Stimulated activated effector memory CD8-positive, alpha-beta T cell treated with anti-CD3 and anti-CD28 coated beads, Interleukin-12 subunit alpha, Interleukin-12 subunit beta, amount 100 ng/mL, for 72 hours (primary cell): ENCODE measurements around the gene CCDC170.
A peak's percentile ranks its signal among the peaks of the same experiment; 100 is the strongest.

Experiments used
- ATAC-seq: fragments of 150-1000 bp; cut with Tn5 transposase; 2 replicates; pipeline ENCODE4 v1.10.0; 2021
- DNase-seq, 2 donors: peaks; one replicate each; pipeline ENCODE4 v3.0.0; 2021 to 2022; ENCODE audit warnings: low spot score in 2 of 2
- H3K27ac Mint-ChIP-seq: one replicate; pipeline ENCODE4 v1.8.0; 2022; ENCODE audit warnings: mild to moderate bottlenecking, mixed read lengths
- H3K36me3 Mint-ChIP-seq: one replicate; pipeline ENCODE4 v1.8.0; 2022; ENCODE audit warnings: mild to moderate bottlenecking, mixed read lengths
- H3K4me1 Mint-ChIP-seq: one replicate; pipeline ENCODE4 v1.8.0; 2022; ENCODE audit warnings: mixed read lengths
- H3K4me3 Mint-ChIP-seq: one replicate; pipeline ENCODE4 v1.8.0; 2022; ENCODE audit warnings: mild to moderate bottlenecking, mixed read lengths
- H3K9me3 Mint-ChIP-seq: one replicate; pipeline ENCODE4 v1.8.0; 2022; ENCODE audit warnings: mixed read lengths

Gene CCDC170

DNA sequence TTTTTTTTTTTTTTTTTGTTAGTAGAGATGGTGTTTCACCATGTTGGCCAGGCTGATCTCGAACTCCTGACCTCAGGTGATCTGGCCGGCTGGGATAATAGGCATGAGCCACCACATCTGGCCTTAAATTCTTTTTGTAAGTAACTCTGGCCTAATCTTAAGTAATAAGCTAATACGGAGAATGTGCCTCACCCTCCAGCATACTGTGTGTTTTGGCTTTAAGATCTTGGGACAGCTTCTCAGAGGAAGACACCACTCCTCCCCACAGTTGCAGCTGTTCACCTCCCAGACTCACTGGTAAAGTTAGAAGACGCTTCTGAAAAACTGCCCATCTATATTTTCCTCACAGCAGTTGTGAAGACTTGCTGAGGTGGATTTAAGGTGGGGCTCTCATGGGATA lies 120.8 kb downstream of the CCDC170 start:
- H3K27ac Mint-ChIP-seq: no peak overlapping the region
- no peaks in the 10 kb centered on the region for H3K4me1 Mint-ChIP-seq
- ATAC-seq (no peak), DNase-seq (no peak)
- H3K4me3 Mint-ChIP-seq: no peak overlapping the region
- H3K9me3 Mint-ChIP-seq: no peaks in the 10 kb centered on the region
- no peaks in the 10 kb centered on the region for H3K36me3 Mint-ChIP-seq

DNA sequence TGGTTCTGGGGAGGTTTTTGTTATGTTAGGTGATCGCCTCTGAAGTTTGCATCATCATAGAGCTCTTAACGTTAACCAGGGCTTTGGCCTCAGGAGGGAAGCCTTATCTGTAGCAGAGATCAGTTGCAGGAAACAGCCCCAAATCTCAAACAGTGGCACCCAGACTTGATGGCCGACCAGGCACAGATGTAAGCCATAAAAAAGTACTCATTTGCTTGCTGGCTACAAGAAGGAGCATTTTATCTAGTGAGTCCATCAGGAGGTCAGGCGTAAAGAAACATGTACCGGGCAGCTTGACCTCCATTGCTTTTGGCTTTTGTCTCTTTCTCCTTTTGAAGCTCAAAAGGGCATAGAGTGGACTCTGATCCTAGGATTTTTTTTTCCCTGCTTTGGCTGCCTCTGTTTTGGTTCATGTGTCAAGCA lies 122.3 kb downstream of the CCDC170 start:
- Mint-ChIP-seq H3K4me3 (no peak overlapping the region), H3K27ac (no peak overlapping the region), H3K36me3 (no peaks in the 10 kb centered on the region), H3K9me3 (no peaks in the 10 kb centered on the region), H3K4me1 (no peaks in the 10 kb centered on the region)
- DNase-seq: no peak
- ATAC-seq: no peak

DNA sequence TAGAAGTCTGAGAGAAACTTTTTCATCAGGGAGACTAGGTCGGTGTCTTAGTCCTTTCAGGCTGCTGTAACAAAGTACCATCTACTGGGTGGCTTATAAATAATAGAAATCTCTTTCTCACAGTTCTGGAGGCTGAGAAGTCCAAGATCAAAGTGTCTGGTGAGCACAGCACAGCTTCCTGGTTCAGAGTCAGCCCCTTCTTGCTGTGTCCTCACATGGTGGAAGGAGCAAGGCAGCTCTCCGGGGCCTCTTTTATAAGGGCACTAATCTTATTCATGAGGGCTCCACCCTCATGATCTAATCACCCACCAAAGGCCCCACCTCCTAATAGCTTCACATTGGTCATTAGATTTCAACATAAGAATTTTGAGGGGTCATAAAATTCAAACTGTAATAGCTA lies 122.8 kb downstream of the CCDC170 start:
- ATAC-seq (no peak), DNase-seq (no peak)
- Mint-ChIP-seq H3K27ac (no peak overlapping the region), H3K36me3 (no peaks in the 10 kb centered on the region), H3K9me3 (no peaks in the 10 kb centered on the region), H3K4me3 (no peak overlapping the region), H3K4me1 (no peaks in the 10 kb centered on the region)

DNA sequence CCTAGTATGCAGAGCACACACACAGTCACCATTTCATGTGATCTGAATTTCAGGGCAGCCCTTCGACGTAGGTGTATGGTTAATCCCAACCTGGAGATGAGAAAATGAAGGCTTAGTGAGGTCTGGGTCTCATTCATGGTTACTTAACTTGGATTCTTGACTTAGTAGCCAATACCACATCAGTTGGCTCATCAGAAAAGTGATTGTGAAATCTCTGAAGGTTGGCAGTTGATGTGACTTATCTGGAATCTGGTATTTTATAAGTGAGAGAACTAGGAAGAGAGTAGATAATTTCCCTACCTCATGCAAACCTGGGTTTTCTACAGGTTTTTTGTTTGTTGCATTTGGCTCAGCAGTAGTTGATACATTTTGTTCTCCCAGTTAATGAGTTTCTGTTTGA lies 123.7 kb downstream of the CCDC170 start:
- H3K27ac Mint-ChIP-seq: no peak overlapping the region
- H3K4me3 Mint-ChIP-seq: no peak overlapping the region
- no peak for DNase-seq
- no peaks in the 10 kb centered on the region for H3K9me3 Mint-ChIP-seq
- no peaks in the 10 kb centered on the region for H3K36me3 Mint-ChIP-seq
- no peaks in the 10 kb centered on the region for H3K4me1 Mint-ChIP-seq
- ATAC-seq: no peak

DNA sequence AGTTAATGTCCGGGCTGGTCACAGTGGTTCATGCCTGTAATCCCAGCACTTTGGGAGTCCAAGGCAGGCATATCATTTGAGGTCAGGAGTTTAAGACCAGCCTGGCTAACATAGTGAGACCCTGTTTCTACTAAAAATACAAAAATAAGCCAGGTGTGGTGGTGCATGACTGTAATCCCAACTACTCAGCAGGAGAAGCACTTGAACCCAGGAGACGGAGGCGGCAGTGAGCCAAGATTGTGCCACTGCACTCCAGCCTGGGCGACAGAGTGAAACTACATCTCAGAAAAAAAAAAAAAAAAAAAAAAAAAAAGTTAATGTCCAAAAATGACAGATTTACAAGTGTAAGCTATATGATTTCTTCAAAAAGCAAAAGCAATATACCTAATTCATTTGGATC lies 124.9 kb downstream of the CCDC170 start:
- no peaks in the 10 kb centered on the region for H3K9me3 Mint-ChIP-seq
- no peak overlapping the region for H3K4me3 Mint-ChIP-seq
- no peak for DNase-seq
- H3K27ac Mint-ChIP-seq: no peak overlapping the region
- no peak for ATAC-seq
- no peaks in the 10 kb centered on the region for H3K4me1 Mint-ChIP-seq
- no peaks in the 10 kb centered on the region for H3K36me3 Mint-ChIP-seq

DNA sequence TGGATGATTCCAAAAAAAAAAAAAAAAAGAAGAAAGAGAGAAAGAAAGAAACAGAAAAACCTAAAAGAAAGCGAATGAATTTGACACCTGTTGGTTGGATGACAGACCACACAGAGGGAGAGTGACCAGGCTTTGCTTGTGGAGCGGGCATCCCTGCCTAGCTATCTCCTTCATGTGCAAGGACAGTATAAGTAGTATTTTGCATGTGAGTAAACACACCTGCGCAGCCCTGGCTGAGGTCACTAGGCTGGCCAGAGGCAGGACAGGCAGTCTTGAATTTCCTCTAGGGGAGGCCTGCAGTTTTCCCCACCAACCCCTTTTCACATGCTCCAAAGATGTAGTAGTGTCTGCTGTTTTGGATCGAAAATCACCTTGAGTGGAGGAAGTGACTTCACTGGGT lies 126.4 kb downstream of the CCDC170 start:
- Mint-ChIP-seq H3K27ac (no peak overlapping the region), H3K4me1 (no peaks in the 10 kb centered on the region), H3K36me3 (no peaks in the 10 kb centered on the region), H3K9me3 (no peaks in the 10 kb centered on the region), H3K4me3 (no peak overlapping the region)
- DNase-seq (no peak), ATAC-seq (no peak)

DNA sequence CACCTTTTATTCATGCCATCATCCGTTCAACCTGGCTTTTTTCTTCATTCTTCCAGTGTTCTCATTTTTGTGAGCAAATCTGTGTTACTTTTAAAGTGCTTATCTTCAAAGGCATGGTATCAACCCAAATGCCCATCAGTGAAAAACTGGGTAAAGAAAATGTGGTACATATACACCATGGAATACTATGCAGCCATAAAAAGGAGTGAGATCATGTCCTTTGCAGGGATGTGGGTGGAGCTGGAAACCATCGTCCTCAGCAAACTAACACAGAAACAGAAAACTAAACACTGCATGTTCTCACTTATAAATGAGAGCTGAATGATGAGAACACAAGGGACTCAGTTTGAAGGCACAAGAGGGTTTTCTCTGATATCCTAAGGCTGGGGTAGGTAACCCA lies 130.3 kb downstream of the CCDC170 start:
- DNase-seq (no peak), ATAC-seq (no peak)
- Mint-ChIP-seq H3K27ac (no peak overlapping the region), H3K9me3 (no peaks in the 10 kb centered on the region), H3K36me3 (no peaks in the 10 kb centered on the region), H3K4me1 (peaks cover 6% of the 10 kb centered on the region), H3K4me3 (no peak overlapping the region)

DNA sequence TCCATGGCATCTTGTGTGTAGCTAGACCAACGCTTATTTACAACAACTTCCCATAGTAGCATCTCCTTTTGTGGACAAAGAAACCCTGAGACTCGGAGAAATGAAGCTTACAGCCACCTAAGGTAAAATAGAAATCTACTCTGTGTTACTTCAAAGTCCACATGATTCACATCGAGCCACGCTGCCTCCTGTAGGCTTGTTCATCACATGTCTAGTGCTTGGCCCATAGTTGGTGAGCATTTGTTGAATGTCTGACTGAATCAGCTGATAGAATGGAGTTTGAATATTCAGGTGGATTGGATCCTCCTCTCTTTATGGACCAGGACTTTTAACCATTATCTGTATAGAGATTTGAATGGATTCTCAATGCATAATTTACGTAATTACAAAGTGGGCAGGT lies 130.7 kb downstream of the CCDC170 start:
- ATAC-seq (no peak), DNase-seq (no peak)
- H3K9me3 Mint-ChIP-seq: no peaks in the 10 kb centered on the region
- H3K4me1 Mint-ChIP-seq: peaks cover 6% of the 10 kb centered on the region
- H3K36me3 Mint-ChIP-seq: no peaks in the 10 kb centered on the region
- no peak overlapping the region for H3K4me3 Mint-ChIP-seq
- no peak overlapping the region for H3K27ac Mint-ChIP-seq

DNA sequence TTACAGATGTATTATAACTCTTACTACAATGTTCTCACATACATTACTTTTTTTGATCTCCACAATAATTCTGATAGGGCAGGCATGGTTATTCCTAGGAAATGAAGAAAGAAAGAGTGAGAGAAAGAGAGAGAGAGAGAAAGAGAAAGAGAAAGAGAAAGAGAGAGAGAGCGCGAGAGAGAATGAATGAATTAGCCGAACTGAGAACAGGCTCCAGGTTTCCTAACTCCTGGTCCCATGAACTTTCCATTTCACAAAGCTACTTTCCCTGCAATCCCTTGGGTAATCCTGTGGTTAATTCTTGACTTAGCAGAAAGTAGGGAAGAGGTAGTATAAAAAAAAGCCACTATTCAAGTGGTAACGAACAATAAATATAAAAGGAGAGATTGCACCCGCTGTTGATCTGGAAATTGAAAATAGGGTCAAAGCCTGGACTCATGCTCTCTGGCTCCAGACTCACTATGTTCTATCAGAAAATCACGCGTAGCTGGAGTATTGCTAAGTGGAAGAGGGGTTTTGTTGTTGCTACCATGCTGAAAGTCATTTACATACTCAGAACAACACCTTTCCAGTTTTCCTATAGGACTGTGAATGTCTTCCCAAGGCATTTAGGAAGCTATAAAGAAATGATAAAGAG lies 131.2 kb downstream of the CCDC170 start:
- peaks cover 6% of the 10 kb centered on the region for H3K4me1 Mint-ChIP-seq
- no peak overlapping the region for H3K27ac Mint-ChIP-seq
- H3K4me3 Mint-ChIP-seq: no peak overlapping the region
- no peak for ATAC-seq
- no peaks in the 10 kb centered on the region for H3K9me3 Mint-ChIP-seq
- no peaks in the 10 kb centered on the region for H3K36me3 Mint-ChIP-seq
- DNase-seq: no peak

DNA sequence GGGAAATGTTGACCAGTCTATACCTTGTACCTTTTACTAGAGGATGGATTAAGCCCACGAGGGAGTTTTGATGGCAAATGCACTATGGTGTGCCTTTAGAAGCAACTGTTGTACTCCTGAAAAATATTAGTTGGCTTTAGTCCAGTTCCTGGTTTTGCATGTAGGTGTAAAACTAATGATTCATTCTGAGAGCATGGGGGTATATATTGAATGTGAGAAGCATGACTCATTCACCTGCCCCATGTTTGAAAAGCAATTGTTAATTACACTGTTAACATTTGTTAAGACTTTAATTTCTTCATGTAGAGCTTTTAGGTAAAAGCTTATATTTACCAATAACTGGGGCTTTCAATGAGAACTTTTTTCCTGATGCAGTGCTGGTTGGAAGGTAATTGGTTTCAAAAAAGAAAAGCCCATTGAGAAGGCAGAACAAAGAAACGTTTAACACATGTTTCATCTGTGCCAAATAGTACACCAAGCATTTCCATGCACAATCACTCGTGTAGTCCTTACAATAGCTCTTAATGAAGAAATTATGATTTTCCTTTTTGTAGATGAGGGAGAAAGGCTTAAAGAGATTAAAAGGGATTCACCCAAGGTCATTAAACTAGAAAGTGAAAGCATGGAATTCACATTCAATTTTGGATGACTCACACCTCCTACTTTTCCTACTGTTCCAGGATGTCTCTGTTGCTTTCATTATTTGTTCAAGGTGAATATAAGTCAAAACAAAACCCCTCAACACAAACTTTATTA lies 134.1 kb downstream of the CCDC170 start:
- DNase-seq: no peak
- Mint-ChIP-seq H3K4me3 (no peak overlapping the region), H3K9me3 (no peaks in the 10 kb centered on the region), H3K36me3 (no peaks in the 10 kb centered on the region), H3K4me1 (peaks cover 6% of the 10 kb centered on the region), H3K27ac (no peak overlapping the region)
- peak; percentile 72 for ATAC-seq

DNA sequence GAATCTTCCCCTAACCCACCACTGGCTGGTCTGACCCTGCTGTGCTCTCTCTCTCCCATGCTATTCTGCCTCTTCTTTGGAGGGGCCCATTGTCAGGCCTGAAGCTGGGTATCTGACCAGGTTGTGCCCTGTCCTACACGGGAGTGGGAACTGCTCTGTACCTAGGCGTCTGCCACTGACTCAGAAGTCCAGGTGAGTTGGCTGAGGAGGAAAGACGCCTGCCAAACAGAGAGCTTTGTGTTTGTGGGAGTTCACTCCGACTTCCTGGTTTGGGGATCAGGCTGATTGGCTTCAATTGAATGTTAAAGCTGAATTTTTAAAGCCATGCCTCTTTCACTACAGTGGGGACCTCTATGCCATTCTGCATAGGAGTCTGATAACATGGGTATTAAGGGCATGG lies 136.0 kb downstream of the CCDC170 start:
- Mint-ChIP-seq H3K4me1 (peaks cover 6% of the 10 kb centered on the region), H3K36me3 (no peaks in the 10 kb centered on the region), H3K27ac (no peak overlapping the region), H3K9me3 (no peaks in the 10 kb centered on the region), H3K4me3 (no peak overlapping the region)
- DNase-seq: no peak
- no peak for ATAC-seq

DNA sequence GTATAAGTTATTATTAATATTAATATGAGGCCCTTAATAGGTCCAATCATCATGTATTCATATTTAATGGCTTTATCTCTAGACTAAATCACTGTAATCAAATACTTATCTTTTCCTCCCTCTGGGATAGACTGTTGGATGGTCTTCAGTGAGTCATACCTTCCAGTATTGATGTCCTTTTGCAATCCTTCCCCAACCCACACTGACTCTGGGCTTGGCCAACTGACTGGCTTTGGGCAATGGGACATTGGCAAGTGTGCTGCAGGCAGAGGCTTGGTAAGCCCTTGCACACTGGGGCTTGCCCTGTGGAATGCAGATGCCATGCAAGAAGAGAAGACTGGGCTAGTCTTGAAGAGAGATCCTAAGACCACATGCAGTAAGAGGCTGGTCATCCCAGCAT lies 136.6 kb downstream of the CCDC170 start:
- Mint-ChIP-seq H3K36me3 (no peaks in the 10 kb centered on the region), H3K4me3 (no peak overlapping the region), H3K9me3 (no peaks in the 10 kb centered on the region), H3K4me1 (peaks cover 6% of the 10 kb centered on the region), H3K27ac (no peak overlapping the region)
- ATAC-seq (no peak), DNase-seq (no peak)

DNA sequence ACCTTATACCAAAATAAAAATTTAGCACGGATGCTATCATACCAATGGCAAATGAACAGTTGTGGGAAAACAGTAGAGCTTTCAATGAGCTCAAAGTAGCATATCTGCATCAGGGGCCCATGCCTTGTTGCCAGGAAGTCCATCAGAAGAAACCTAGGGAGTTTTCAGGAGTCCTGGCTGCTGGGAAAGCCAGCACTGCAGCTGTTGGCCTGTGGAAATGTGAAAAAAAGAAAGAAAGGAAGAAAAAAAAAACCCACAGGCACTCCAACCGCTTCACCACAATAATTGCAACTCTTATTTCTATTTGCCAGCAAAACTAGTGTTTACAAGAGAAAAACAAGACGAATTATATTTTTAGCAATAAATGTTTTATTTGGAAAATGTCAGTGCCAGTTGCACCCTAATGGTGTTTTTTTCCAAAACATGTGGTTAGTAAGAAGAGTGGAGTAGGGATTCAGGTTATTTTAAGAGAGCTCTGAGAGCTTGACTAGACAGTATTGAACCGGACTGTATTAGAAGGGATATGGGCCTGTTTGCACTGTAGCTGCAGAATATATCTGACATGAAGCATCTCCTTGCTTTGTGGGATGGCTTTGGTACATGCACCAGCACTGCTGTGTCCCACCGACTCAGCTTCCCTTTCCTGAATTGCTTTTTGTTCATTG lies 137.3 kb downstream of the CCDC170 start:
- Mint-ChIP-seq H3K27ac (no peak overlapping the region), H3K4me3 (no peak overlapping the region), H3K36me3 (no peaks in the 10 kb centered on the region), H3K9me3 (no peaks in the 10 kb centered on the region), H3K4me1 (peaks cover 6% of the 10 kb centered on the region)
- no peak for ATAC-seq
- DNase-seq: no peak

DNA sequence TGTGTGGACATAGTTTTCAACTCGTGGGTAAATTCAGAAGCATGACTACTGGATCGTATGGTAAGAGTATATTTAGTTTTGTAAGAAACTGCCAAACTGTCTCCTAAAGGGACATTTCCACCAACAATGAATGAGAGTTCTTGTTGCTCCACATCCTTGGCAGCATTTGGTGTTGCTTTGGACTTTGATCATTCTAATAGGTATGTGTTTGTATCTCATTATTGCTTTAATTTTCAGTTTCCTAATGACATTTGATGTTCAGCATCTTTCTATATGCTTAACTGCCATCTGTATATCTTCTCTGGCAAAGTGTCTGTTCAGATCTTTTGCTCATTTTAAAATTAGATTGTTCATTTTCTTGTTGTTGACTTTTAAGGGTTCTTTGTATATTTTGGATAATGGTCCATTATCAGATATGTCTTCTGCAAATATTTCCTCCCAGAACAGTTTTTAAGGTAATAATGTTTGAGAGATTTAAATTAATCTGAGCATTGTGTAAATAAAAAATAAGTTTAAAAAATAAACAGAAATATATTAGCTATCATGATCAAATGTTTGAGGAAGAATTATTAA lies 138.7 kb downstream of the CCDC170 start:
- Mint-ChIP-seq H3K4me3 (no peak overlapping the region), H3K27ac (no peak overlapping the region), H3K36me3 (no peaks in the 10 kb centered on the region), H3K9me3 (no peaks in the 10 kb centered on the region), H3K4me1 (peaks cover 6% of the 10 kb centered on the region)
- DNase-seq (no peak), ATAC-seq (no peak)

DNA sequence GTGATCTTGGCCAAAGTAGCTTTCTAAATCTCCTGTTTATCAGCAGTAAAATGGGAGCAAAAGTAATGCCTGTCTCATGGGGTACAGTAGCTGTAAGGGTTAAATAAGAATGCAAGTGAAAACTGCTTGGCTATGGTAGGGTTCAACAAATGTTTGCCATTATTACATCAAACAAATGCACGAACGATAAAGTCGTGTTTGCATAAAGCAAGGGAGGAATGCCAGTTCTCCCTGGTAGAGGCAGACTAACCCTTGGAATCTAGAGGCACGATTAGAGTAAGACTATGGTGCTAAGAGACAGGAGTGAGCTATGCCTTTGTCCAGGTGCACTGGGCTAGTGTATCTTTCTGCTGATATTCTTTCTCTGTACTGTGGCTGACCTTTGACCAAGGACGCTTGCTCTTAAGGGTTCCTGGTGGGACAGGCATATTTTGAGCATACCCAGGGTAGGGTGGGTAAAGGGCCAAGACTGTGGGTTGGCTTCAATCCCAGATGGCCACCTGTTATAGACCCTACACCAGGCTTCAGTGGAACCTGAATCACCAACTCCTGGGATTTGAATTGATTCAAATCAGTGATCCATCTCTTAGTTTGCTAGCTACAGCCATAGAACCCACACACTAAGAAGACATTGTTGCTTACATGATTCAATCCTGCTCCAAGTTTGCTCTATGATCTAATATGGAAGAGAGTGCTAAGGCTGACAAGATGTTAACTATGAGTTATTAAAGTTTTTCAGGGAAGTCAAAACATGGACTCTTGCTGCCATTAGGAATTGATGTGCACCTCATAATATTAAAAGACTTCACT lies 139.9 kb downstream of the CCDC170 start:
- no peaks in the 10 kb centered on the region for H3K36me3 Mint-ChIP-seq
- no peak overlapping the region for H3K27ac Mint-ChIP-seq
- ATAC-seq: peak; percentile 53
- no peaks in the 10 kb centered on the region for H3K9me3 Mint-ChIP-seq
- DNase-seq: no peak
- H3K4me3 Mint-ChIP-seq: no peak overlapping the region
- peaks cover under 1% of the 10 kb centered on the region for H3K4me1 Mint-ChIP-seq
